ENCODE results near the gene ELF2. TPM values are rescaled to one million over a fixed set of nuclear protein-coding genes. Genes with fewer than 3 reads are reported as not detected.

Gene ELF2
- total RNA-seq, 1 experiment from 2014 or later = 21.9 TPM

- TF ChIP-seq SIN3A (IDR thresholded peaks at IDR 0.05; ENCODE audit: borderline replicate concordance, insufficient read depth, low read depth, low read length) (no peak), CTCF (IDR thresholded peaks at IDR 0.05) (no peak), REST (IDR thresholded peaks at IDR 0.05; ENCODE audit: insufficient read depth in 1 of 2, low read depth in 2 of 2, low read length in 1 of 2) (no peak), POLR2AphosphoS5 (IDR thresholded peaks at IDR 0.05; ENCODE audit: low read depth, low read length) (no peak), TCF7L2 (IDR thresholded peaks at IDR 0.05; ENCODE audit: low read depth, low read length) (no peak)
- DNase-seq (ENCODE audit: low read depth, low spot score) (no peak), ATAC-seq (no peak)
- H3K9me3 ChIP-seq (ENCODE audit: control insufficient read depth, insufficient read depth, low read depth, low read length) = no peaks in the 10 kb centered on the region
- intact Hi-C loops (cut with micrococcal nuclease; ENCODE audit: unreplicated experiment) = no loop called here
- POLR2A ChIA-PET = interaction anchor here (0.7 kb wide), 1 partner anchor 8 kb away, joined by 8 read pairs; no protein-coding TSS in a partner anchor
- H3K27me3 ChIP-seq (ENCODE audit: control insufficient read depth, insufficient read depth, low read length) = no peaks in the 10 kb centered on the region
- H3K36me3 ChIP-seq (ENCODE audit: control insufficient read depth, insufficient read depth, low read length) = no peaks in the 10 kb centered on the region
- BruUV-seq (replicated peaks) = no TSS peak
- H3K4me3 ChIP-seq (ENCODE audit: low read depth in 2 of 2, low read length in 2 of 2) = no peak overlapping the region
- in situ Hi-C loops (cut with HindIII; ENCODE audit: low pct_unique_long_range_greater_than_20kb, low sequenced_read_pairs) = no loop called here
- no peaks in the 10 kb centered on the region for H3K4me1 ChIP-seq (ENCODE audit: control insufficient read depth, insufficient read depth, low read length)
- CTCF ChIA-PET = no interaction called here
- no peak overlapping the region for H3K27ac ChIP-seq (ENCODE audit: low read length)
These were observed 29.9 kb downstream of the ELF2 start for GRCh38 chr4:139146926-139147629.

- in situ Hi-C loops (cut with HindIII; ENCODE audit: low pct_unique_long_range_greater_than_20kb, low sequenced_read_pairs) = no loop called here
- BruUV-seq (replicated peaks) = no TSS peak
- intact Hi-C loops (cut with micrococcal nuclease; ENCODE audit: unreplicated experiment) = no loop called here
These were observed 31.5 kb downstream of the ELF2 start for GRCh38 chr4:139145552-139145932.

More at GRCh38 chr4:139145552-139145932, 31.5 kb downstream of the ELF2 start:
- CTCF ChIA-PET = no interaction called here
- TF ChIP-seq SIN3A (IDR thresholded peaks at IDR 0.05; ENCODE audit: borderline replicate concordance, insufficient read depth, low read depth, low read length) (no peak), POLR2AphosphoS5 (IDR thresholded peaks at IDR 0.05; ENCODE audit: low read depth, low read length) (no peak), CTCF (IDR thresholded peaks at IDR 0.05) (no peak), REST (IDR thresholded peaks at IDR 0.05; ENCODE audit: insufficient read depth in 1 of 2, low read depth in 2 of 2, low read length in 1 of 2) (no peak), TCF7L2 (IDR thresholded peaks at IDR 0.05; ENCODE audit: low read depth, low read length) (no peak)
- DNase-seq (ENCODE audit: low read depth, low spot score) (no peak), ATAC-seq (no peak)
- Histone ChIP-seq H3K4me3 (ENCODE audit: low read depth in 2 of 2, low read length in 2 of 2) (no peak overlapping the region), H3K36me3 (ENCODE audit: control insufficient read depth, insufficient read depth, low read length) (no peaks in the 10 kb centered on the region), H3K27me3 (ENCODE audit: control insufficient read depth, insufficient read depth, low read length) (no peaks in the 10 kb centered on the region), H3K27ac (ENCODE audit: low read length) (no peak overlapping the region), H3K4me1 (ENCODE audit: control insufficient read depth, insufficient read depth, low read length) (no peaks in the 10 kb centered on the region), H3K9me3 (ENCODE audit: control insufficient read depth, insufficient read depth, low read depth, low read length) (no peaks in the 10 kb centered on the region)
- POLR2A ChIA-PET = no interaction called here

Measured in Panc1 (cell line).